T-helper 17 cell (primary cell): Measurements from ENCODE around the gene SDK1. TPM values are rescaled to one million over a fixed set of nuclear protein-coding genes. Genes with fewer than 3 reads are reported as not detected.

Experiments
- ATAC-seq: fragments of 150-1000 bp; cut with Tn5 transposase; 2 replicates; pipeline ENCODE4 v1.10.0; 2021; ENCODE audit warnings: mild to moderate bottlenecking, moderate library complexity
- DNase-seq, 3 donors: peaks; one replicate each; pipeline versions ENCODE4 v3.0.0 to v3.0.0-alpha.2; 2020 to 2021
- H3K9me3 ChIP-seq: one replicate; pipeline ENCODE4 v1.7.0; 2013; ENCODE audit warnings: low read length, mild to moderate bottlenecking; ENCODE audit not compliant: control insufficient read depth, poor library complexity, severe bottlenecking
- H3K27ac Mint-ChIP-seq: one replicate; pipeline ENCODE4 v1.8.0; 2022; ENCODE audit warnings: mild to moderate bottlenecking, moderate library complexity, mixed read lengths
- H3K27me3 Mint-ChIP-seq: one replicate; pipeline ENCODE4 v1.8.0; 2022; ENCODE audit warnings: mixed read lengths
- H3K36me3 Mint-ChIP-seq: one replicate; pipeline ENCODE4 v1.8.0; 2022; ENCODE audit warnings: low read depth, mixed read lengths
- H3K4me1 Mint-ChIP-seq: one replicate; pipeline ENCODE4 v1.8.0; 2022; ENCODE audit warnings: mild to moderate bottlenecking, mixed read lengths
- H3K4me3 Mint-ChIP-seq: one replicate; pipeline ENCODE4 v1.8.0; 2022; ENCODE audit warnings: mild to moderate bottlenecking, moderate library complexity, mixed read lengths
- total RNA-seq, 4 donors: library from RNA in 2 of 4; stranded (reverse) in 2 of 4; gene quantifications; one replicate each; pipeline ENCODE4 v1.2.3 and lab custom pipeline; 2022 to 2026

The SDK1 gene
- total RNA-seq, 2 donors from 2014 or later = 0.12 to 0.13 TPM

GRCh38 chr7:3760651-3761050 is 459.6 kb downstream of the SDK1 start:
- Mint-ChIP-seq H3K4me3 (no peak overlapping the region), H3K4me1 (no peaks in the 10 kb centered on the region), H3K27me3 (peaks cover 32% of the 10 kb centered on the region), H3K36me3 (peaks cover 2% of the 10 kb centered on the region), H3K27ac (no peak overlapping the region)
- ATAC-seq (no peak), DNase-seq (no peak)
- H3K9me3 ChIP-seq = no peaks in the 10 kb centered on the region

GRCh38 chr7:3762146-3762831 is 461.2 kb downstream of the SDK1 start:
- Mint-ChIP-seq H3K36me3 (peaks cover 4% of the 10 kb centered on the region), H3K4me1 (no peaks in the 10 kb centered on the region), H3K27me3 (peaks cover 40% of the 10 kb centered on the region), H3K27ac (no peak overlapping the region), H3K4me3 (no peak overlapping the region)
- no peaks in the 10 kb centered on the region for H3K9me3 ChIP-seq
- DNase-seq (no peak), ATAC-seq (no peak)

GRCh38 chr7:3767917-3768777 is 467.1 kb downstream of the SDK1 start:
- H3K9me3 ChIP-seq = no peaks in the 10 kb centered on the region
- ATAC-seq (no peak), DNase-seq (no peak)
- H3K27me3 Mint-ChIP-seq = peaks cover 49% of the 10 kb centered on the region
- no peak overlapping the region for H3K27ac Mint-ChIP-seq
- H3K4me3 Mint-ChIP-seq = no peak overlapping the region
- H3K4me1 Mint-ChIP-seq = no peaks in the 10 kb centered on the region
- H3K36me3 Mint-ChIP-seq = peaks cover 3% of the 10 kb centered on the region

GRCh38 chr7:3771906-3772305 is 470.9 kb downstream of the SDK1 start:
- peaks cover 58% of the 10 kb centered on the region for H3K27me3 Mint-ChIP-seq
- no peak overlapping the region for H3K27ac Mint-ChIP-seq
- no peak overlapping the region for H3K4me3 Mint-ChIP-seq
- no peaks in the 10 kb centered on the region for H3K4me1 Mint-ChIP-seq
- peaks cover under 1% of the 10 kb centered on the region for H3K36me3 Mint-ChIP-seq
- H3K9me3 ChIP-seq = no peaks in the 10 kb centered on the region
- DNase-seq (no peak), ATAC-seq (no peak)

- Mint-ChIP-seq H3K4me1 (no peaks in the 10 kb centered on the region), H3K4me3 (no peak overlapping the region), H3K27me3 (peaks cover 43% of the 10 kb centered on the region), H3K27ac (no peak overlapping the region), H3K36me3 (peaks cover 2% of the 10 kb centered on the region)
- DNase-seq = no peak
- no peaks in the 10 kb centered on the region for H3K9me3 ChIP-seq
- ATAC-seq = no peak
These were observed 477.3 kb downstream of the SDK1 start for GRCh38 chr7:3778345-3778744.

- H3K4me3 Mint-ChIP-seq = no peak overlapping the region
These were observed 479.0 kb downstream of the SDK1 start for GRCh38 chr7:3780016-3780415.

GRCh38 chr7:3780525-3780924 is 479.5 kb downstream of the SDK1 start:
- DNase-seq = no peak
- peaks cover 3% of the 10 kb centered on the region for H3K9me3 ChIP-seq
- Mint-ChIP-seq H3K36me3 (peaks cover 2% of the 10 kb centered on the region), H3K27ac (no peak overlapping the region), H3K4me3 (no peak overlapping the region), H3K4me1 (no peaks in the 10 kb centered on the region), H3K27me3 (peaks cover 44% of the 10 kb centered on the region)
- no peak for ATAC-seq

More at GRCh38 chr7:3780016-3780415, 479.0 kb downstream of the SDK1 start:
- Mint-ChIP-seq H3K4me1 (no peaks in the 10 kb centered on the region), H3K36me3 (peaks cover 2% of the 10 kb centered on the region), H3K27ac (no peak overlapping the region), H3K27me3 (peaks cover 44% of the 10 kb centered on the region)
- peaks cover 3% of the 10 kb centered on the region for H3K9me3 ChIP-seq
- DNase-seq (no peak), ATAC-seq (no peak)

GRCh38 chr7:3781607-3782006 is 480.6 kb downstream of the SDK1 start:
- Mint-ChIP-seq H3K27me3 (peaks cover 42% of the 10 kb centered on the region), H3K27ac (no peak overlapping the region), H3K4me1 (no peaks in the 10 kb centered on the region), H3K36me3 (peaks cover 2% of the 10 kb centered on the region), H3K4me3 (no peak overlapping the region)
- no peak for DNase-seq
- ATAC-seq = no peak
- H3K9me3 ChIP-seq = peaks cover 3% of the 10 kb centered on the region

- DNase-seq = no peak
- Mint-ChIP-seq H3K27me3 (peaks cover 78% of the 10 kb centered on the region), H3K4me1 (peaks cover 2% of the 10 kb centered on the region), H3K27ac (no peak overlapping the region), H3K36me3 (peaks cover 2% of the 10 kb centered on the region), H3K4me3 (no peak overlapping the region)
- H3K9me3 ChIP-seq = peaks cover 3% of the 10 kb centered on the region
- no peak for ATAC-seq
These were observed 486.7 kb downstream of the SDK1 start for GRCh38 chr7:3787717-3788264.

- Mint-ChIP-seq H3K4me3 (no peak overlapping the region), H3K27me3 (peaks cover 65% of the 10 kb centered on the region), H3K36me3 (peaks cover 2% of the 10 kb centered on the region), H3K4me1 (peaks cover 2% of the 10 kb centered on the region), H3K27ac (no peak overlapping the region)
- no peak for DNase-seq
- H3K9me3 ChIP-seq = no peaks in the 10 kb centered on the region
- no peak for ATAC-seq
These were observed 489.8 kb downstream of the SDK1 start for GRCh38 chr7:3790803-3791202.

GRCh38 chr7:3791327-3791726 is 490.3 kb downstream of the SDK1 start:
- DNase-seq = no peak
- Mint-ChIP-seq H3K27me3 (peaks cover 63% of the 10 kb centered on the region), H3K4me1 (peaks cover 2% of the 10 kb centered on the region), H3K36me3 (peaks cover 2% of the 10 kb centered on the region), H3K4me3 (no peak overlapping the region), H3K27ac (no peak overlapping the region)
- no peaks in the 10 kb centered on the region for H3K9me3 ChIP-seq
- no peak for ATAC-seq

GRCh38 chr7:3795141-3795540 is 494.1 kb downstream of the SDK1 start:
- DNase-seq = no peak
- H3K4me3 Mint-ChIP-seq = no peak overlapping the region
- no peaks in the 10 kb centered on the region for H3K9me3 ChIP-seq
- H3K36me3 Mint-ChIP-seq = no peaks in the 10 kb centered on the region
- no peak overlapping the region for H3K27ac Mint-ChIP-seq
- H3K4me1 Mint-ChIP-seq = no peaks in the 10 kb centered on the region
- no peak for ATAC-seq
- H3K27me3 Mint-ChIP-seq = peaks cover 29% of the 10 kb centered on the region

- ATAC-seq (no peak), DNase-seq (no peak)
- peaks cover 25% of the 10 kb centered on the region for H3K27me3 Mint-ChIP-seq
- H3K9me3 ChIP-seq = no peaks in the 10 kb centered on the region
- no peaks in the 10 kb centered on the region for H3K4me1 Mint-ChIP-seq
- H3K36me3 Mint-ChIP-seq = no peaks in the 10 kb centered on the region
- no peak overlapping the region for H3K27ac Mint-ChIP-seq
- no peak overlapping the region for H3K4me3 Mint-ChIP-seq
These were observed 494.7 kb downstream of the SDK1 start for GRCh38 chr7:3795781-3796180.
